Tibial nerve (tissue), 3 donors: ENCODE data around the gene UBXN6.

Experiments
- CTCF ChIP-seq, 5 experiments: fragments of 200-600 bp in 3 of 5; fragments of 450-650 bp in 2 of 5; sonication (generic) in 3 of 5; IDR thresholded peaks; one replicate each; pipeline ENCODE4 v1.5.1; 2016 to 2019; ENCODE audit warnings: antibody characterized with exemption in 5 of 5, mild to moderate bottlenecking in 3 of 5, moderate library complexity in 2 of 5
- POLR2A ChIP-seq, 2 donors: fragments of 450-650 bp; IDR thresholded peaks; one replicate each; pipeline ENCODE4 v1.6.1; 2017; ENCODE audit warnings: antibody characterized with exemption in 2 of 2, mild to moderate bottlenecking in 2 of 2, moderate library complexity in 2 of 2

DNA sequence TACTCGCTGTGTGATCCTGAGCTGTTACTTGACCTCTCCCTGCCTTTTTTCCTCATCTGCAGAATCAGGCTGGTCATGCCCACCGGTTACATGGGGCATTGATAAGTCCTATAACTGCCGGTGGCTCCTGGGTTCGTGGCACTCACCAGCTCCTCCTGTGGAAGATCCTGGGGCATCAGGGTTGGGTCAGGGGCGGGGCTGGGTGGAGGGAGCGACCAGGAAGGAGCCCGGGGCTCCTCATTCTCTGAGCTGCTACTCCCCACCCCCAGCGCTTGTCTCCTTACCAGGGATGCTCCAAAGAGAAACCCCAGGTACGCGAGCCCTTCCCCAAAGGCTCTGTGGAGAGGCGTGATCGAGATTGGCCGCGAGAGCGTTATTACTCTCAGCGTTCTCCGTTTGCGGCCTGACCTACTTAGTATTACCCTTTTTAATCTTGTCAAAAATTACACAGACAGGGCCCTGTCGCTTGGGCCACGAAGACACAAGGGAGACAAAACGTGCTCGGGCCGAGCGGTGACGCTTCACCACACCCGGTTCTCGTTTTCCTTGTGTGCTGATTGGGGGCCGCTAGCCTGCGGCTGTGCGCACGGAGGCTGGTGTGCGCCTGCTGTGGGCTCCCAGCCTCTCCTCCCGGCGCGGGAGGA lies 25.2 kb upstream of the UBXN6 start:
- TF ChIP-seq POLR2A (IDR thresholded peaks at IDR 0.05) (no peak), CTCF (IDR thresholded peaks at IDR 0.05) (no peak)
